Measurements from ENCODE around the gene ZNF423.
A peak's percentile ranks its signal among the peaks of the same experiment; 100 is the strongest.

The ZNF423 gene

DNA sequence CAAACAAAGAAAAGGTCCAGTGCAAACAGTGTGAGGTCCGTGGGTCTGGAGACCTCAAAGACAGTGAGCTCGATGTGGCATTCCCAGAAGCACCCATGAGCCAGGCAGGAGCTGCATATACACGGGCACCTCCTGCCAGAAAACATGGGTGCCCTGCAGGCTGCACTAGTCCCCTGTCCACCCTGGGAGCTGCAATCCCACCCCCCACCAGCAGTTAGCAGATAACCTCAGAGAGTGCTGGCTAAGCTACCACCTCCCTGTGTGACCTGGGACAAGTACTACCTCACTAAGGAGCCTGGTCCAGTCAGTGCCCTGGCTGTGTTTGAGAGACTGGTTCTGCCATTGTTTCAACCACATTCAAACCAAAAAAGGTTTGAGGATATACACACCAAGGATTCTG lies 135.7 kb downstream of the ZNF423 start:
- DNase-seq (ENCODE audit: low read depth), result no peak

DNA sequence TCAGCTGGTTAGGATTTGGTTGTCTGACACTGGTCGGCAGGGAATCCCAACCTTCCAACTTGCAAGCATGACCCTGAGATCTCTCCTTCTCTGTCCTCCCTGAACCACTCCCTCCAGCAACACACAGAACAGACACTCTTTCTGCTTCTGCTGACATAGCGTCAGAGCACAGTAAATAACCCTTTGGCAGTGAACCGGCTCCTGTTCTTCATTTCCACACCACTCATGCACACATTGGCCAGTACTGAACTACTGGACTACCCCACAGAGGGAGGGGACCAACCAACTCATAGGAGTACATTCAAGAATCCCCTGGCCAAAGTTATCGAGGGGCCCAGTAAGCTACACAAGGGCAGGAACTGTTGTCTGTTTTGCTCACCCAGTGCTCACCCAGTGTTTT lies 138.2 kb downstream of the ZNF423 start:
- no peak for DNase-seq (ENCODE audit: low read depth)

GRCh38 chr16:49716339-49716934 lies 139.5 kb downstream of the ZNF423 start:
- no peak for DNase-seq (ENCODE audit: low read depth)

DNA sequence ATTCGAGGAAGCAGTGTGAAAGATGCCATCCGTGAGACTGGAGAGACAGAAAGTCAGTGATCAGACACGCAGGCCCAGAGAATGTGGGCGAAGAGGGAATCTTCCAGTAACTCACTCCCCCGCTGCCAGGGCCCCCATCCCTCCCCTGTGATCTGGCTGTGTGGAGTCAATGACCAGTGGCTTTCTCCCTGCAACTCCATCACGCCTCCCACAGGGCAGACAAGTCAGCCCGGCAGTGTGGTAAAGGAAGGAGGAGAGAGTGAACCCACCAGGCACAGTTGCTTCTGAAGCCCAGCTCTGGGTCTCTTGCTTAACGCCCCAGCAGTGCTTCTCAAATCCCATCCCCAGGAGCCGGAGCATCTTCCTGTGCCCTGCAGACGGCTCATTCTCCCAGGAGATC lies 142.1 kb downstream of the ZNF423 start:
- DNase-seq (ENCODE audit: low read depth), result no peak

DNA sequence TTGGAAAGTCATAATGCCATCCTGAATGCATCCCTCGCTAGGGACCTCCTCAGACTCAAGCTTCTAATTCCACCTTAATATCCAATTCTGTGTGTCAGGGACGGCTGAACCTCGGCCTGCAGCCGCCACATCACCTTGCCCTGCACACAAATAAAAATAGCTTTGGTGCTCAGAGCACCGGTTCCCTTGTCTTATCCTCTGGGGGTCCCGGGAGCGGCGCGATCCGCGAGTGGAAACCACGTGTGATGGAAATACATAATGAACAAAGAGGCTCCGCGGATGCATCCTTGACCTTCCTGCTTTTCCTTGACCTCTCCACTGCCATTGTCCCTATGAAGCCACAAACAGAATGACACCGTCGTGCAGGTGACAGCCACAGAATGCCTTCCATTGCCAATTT lies 143.4 kb downstream of the ZNF423 start:
- no peak for DNase-seq (ENCODE audit: low read depth)

DNA sequence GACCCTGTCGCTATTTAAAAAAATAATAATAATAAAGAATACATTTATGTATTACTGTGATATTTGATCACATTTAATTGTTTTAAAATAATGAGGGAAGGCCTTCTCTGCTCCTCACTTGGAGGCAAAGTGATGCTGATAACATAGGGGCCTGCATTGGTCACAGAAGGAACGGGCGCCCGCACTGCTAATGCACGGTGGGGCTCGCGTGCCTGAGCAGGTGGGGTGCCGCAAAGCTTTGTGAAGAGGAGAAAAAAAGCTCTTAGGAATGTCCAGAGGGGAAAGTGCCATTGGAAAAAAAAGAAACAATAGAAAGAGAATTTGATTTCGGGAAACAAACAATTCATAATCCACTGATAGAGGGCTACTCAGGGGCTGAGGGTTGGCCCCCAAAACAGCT lies 143.8 kb downstream of the ZNF423 start:
- DNase-seq (ENCODE audit: low read depth), result no peak

DNA sequence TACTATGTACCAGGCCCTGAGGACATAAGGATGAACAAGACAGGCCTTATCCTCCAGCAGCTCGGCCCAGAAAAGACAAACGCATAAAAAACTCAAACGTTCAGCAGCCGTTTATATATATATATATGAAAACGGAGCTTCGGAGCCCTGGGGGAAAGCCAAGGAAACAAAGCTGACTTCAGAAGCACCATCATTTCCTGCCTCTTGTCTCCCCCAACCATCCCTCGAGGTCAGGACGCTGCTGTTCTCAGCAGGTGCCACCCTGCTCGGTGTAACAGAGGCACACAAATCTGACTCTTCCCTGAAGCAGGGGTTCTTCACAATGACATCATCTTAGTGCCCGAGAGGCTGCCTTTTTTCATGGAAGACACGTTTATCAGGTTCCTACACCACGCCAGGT lies 146.9 kb downstream of the ZNF423 start:
- no peak for DNase-seq (ENCODE audit: low read depth)

DNA sequence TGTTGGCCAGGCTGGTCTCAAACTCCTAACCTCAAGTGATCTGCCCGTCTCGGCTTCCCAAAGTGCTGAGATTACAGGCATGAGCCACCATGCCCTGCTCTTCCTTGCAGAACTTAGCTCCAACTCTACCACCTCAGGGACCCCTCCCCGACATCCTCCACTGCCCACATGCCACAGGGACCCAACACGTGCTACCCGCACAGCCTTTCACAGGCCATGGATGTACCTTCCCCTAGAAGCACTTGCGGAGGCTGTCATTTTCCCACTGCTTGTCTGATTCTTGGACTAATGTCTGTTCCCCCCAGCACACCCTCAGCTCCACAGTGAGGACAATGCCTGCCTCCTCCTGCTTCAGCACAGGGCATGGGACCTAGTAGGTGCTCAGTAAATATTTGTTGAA lies 147.4 kb downstream of the ZNF423 start:
- DNase-seq (ENCODE audit: low read depth), result no peak

GRCh38 chr16:49706620-49707355 lies 149.1 kb downstream of the ZNF423 start:
- DNase-seq (ENCODE audit: low read depth), result no peak

GRCh38 chr16:49704586-49705155 lies 151.2 kb downstream of the ZNF423 start:
- DNase-seq (ENCODE audit: low read depth), result no peak

GRCh38 chr16:49703483-49703882 lies 152.4 kb downstream of the ZNF423 start:
- no peak for DNase-seq (ENCODE audit: low read depth)

GRCh38 chr16:49701789-49702494 lies 154.0 kb downstream of the ZNF423 start:
- peak; percentile 20 for DNase-seq (ENCODE audit: low read depth)

DNA sequence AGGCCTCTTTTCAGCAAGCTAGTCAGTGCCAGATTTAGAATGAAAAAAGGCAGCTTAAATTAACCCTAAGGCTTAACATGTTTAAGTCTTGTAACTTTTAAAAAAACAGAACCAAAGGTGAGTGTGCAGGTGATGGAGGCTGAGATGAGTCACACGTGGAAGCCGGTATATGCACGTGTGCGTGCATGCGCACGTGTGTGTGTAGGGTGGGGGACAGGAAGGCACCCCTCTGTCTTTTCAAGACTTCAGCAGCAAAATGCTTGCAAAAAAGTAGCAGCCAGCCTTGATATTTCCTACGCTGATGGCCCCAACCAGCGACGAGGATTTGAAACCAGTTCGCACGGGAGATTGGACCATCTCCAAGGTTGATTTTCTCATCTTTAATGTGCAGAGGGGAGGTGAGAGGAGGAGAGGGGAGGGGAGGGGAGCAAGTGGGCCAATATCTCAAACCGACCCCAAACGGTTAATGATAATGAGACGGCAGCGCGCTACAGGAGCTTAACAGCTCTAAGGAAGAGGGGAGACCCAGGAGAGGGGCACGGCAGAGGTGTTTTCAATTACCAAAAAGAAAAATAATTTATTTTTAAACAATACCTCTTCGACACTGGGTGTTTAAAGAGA lies 154.7 kb downstream of the ZNF423 start:
- no peak for DNase-seq (ENCODE audit: low read depth)

DNA sequence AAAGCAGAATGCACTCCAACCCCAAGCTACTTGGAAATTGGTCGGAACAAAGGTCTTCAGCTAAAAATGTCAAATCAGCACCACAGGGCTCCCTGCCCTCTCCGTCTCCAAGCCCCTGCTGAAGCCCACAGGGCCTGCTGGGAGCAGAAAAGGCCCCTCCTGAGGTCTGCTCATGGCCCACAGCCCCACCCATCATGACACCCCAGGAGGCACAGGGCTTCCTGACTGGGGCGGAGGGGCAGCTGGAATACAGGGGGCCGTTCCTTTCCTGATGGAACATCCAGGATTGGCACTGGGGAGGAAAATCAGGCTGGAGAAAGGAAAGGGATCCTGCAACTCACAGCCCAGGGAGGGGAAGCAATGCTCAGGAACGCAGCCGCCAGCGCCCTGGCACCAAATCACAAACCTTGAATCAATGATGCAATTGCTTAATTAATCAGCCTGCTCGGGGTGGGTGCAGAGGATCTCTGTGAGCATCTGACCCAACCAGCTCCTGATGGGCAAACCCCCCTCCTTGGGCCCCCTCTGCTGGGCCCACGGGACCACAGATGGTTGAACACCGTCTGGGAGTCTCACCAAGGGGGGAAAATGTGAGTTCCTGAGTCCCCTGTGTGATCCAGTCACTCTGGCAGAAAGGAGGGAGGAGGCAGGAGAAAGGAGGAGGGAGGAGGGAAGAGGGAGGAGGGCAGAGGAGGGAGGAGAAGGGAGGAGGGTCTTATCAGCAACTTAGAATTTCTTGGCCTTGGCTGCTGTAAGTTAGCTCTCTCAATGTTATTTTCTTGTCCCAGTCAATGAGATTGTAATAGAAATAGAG lies 155.5 kb downstream of the ZNF423 start:
- DNase-seq (ENCODE audit: low read depth), result peak; percentile 14

- DNase-seq (ENCODE audit: low read depth), result no peak
Observed at GRCh38 chr16:49699841-49700175, 156.1 kb downstream of the ZNF423 start.

DNA sequence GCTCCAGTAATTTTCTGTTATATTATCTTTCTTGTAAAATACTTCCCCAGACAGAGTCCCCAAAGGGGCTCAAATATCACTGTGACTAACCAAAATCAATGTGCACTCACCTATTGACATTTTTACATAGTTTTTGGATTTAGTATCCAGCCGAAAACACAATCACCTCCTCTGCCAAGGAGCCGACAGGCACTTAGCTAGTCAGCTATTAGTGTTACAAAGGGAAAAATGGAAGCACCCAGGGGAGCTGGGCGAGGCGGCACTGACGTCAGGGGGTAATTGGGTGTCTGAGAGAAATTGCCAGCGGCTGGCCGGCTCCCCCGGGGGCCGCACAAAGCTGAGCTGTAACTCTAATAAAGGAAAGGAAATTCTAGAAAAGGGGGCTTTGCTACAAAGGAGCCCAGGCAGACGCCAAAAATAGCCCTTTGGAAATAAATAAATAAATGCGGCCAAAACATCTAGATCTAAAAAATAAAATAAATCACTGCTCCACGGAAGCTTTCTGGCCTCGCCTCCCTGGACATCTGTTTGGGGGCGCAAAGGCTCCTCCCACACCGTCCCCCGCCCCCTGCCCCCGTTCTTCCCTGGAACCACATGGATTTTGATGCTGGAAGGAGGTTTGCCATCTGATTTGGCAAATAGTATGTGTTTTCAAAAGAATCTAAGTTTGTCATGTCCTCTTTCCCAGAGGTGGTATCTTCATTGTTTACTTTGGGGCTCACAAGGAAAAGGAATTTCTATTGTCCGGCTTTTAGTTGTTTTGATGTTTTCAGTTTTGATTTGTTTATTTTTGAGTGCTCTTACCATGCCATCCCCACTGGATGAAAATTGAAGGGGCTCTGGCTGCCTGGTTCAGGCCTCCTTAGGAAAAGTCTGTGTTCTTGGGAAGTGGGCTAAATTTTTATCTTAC lies 156.7 kb downstream of the ZNF423 start:
- DNase-seq (ENCODE audit: low read depth), result peak; percentile 26

DNA sequence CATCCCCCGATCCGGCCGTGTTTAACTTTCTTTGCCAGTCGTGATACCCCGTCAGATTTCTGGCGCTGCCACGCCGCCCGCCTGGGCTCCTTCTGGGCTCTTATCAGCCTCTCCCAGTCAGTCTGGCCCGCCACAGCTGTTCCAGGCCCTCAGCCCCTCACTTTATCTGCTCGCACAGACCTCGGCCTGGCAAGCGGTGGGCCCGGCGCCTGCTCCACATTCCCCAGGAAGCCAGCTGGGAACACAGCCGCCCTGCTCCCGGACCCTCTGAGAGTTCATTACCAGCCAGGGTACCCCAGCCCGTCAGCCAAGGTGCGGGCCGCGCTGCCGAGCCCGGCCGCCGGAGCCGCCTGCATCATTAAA lies 157.5 kb downstream of the ZNF423 start:
- no peak for DNase-seq (ENCODE audit: low read depth)

- no peak for DNase-seq (ENCODE audit: low read depth)
Observed at GRCh38 chr16:49697631-49698452, 158.1 kb downstream of the ZNF423 start.

- DNase-seq (ENCODE audit: low read depth), result no peak
Observed at GRCh38 chr16:49696414-49697101, 159.4 kb downstream of the ZNF423 start.
